H9 (cell line): ENCODE measurements around the gene TACR1. TPM values are rescaled to one million over a fixed set of nuclear protein-coding genes. Genes with fewer than 3 reads are reported as not detected.

ENCODE experiments used
- DNase-seq: peaks from one replicate; pipeline ENCODE4 v3.0.0-alpha.2; 2017
- H2AFZ ChIP-seq: one replicate; pipeline ENCODE4 v1.6.1; 2013; ENCODE audit warnings: mild to moderate bottlenecking, low read length, control low read depth, moderate library complexity
- H2AK5ac ChIP-seq: 2 replicates; pipeline ENCODE4 v1.6.1; 2013; ENCODE audit warnings: low read length, control low read depth, mixed read lengths; ENCODE audit not compliant: insufficient read length
- H2BK120ac ChIP-seq: one replicate; pipeline ENCODE4 v1.6.1; 2013; ENCODE audit warnings: low read depth, mild to moderate bottlenecking, low read length, control low read depth, inconsistent platforms; ENCODE audit not compliant: poor library complexity, severe bottlenecking
- H2BK12ac ChIP-seq: 2 replicates; pipeline ENCODE4 v1.6.1; 2013; ENCODE audit warnings: low read length, control low read depth, mixed read lengths, low read depth; ENCODE audit not compliant: insufficient read length
- H2BK15ac ChIP-seq: 2 replicates; pipeline ENCODE4 v1.6.1; 2013; ENCODE audit warnings: low read depth, low read length, control low read depth
- H2BK20ac ChIP-seq: one replicate; pipeline ENCODE4 v1.6.1; 2013; ENCODE audit warnings: low read depth, mild to moderate bottlenecking, low read length, control low read depth, inconsistent platforms; ENCODE audit not compliant: poor library complexity, severe bottlenecking
- H2BK5ac ChIP-seq: 2 replicates; pipeline ENCODE4 v1.6.1; 2013; ENCODE audit warnings: low read length, control low read depth, mixed read lengths; ENCODE audit not compliant: insufficient read length
- H3K14ac ChIP-seq: 2 replicates; pipeline ENCODE4 v1.6.1; 2013; ENCODE audit warnings: low read length, control low read depth; ENCODE audit not compliant: insufficient read depth
- H3K18ac ChIP-seq: 2 replicates; pipeline ENCODE4 v1.6.1; 2013; ENCODE audit warnings: low read depth, mild to moderate bottlenecking, mixed read lengths, low read length, control low read depth; ENCODE audit not compliant: insufficient read length
- H3K23ac ChIP-seq: 2 replicates; pipeline ENCODE4 v1.6.1; 2013; ENCODE audit warnings: low read length, control low read depth, mixed read lengths, low read depth; ENCODE audit not compliant: insufficient read length
- H3K23me2 ChIP-seq: 2 replicates; pipeline ENCODE4 v1.6.1; 2013; ENCODE audit warnings: low read depth, mild to moderate bottlenecking, mixed read lengths, low read length, control low read depth; ENCODE audit not compliant: insufficient read length, poor library complexity, severe bottlenecking
- H3K27ac ChIP-seq: 2 replicates; pipeline ENCODE4 v1.5.1; 2013; ENCODE audit warnings: low read length, control low read depth, mixed read lengths, low read depth; ENCODE audit not compliant: insufficient read length
- H3K27me3 ChIP-seq: 2 replicates; pipeline ENCODE4 v1.6.1; 2013; ENCODE audit warnings: low read length, control low read depth, inconsistent platforms; ENCODE audit not compliant: insufficient read depth
- H3K4ac ChIP-seq: 2 replicates; pipeline ENCODE4 v1.6.1; 2013; ENCODE audit warnings: low read depth, mild to moderate bottlenecking, control low read depth, inconsistent platforms, low read length, moderate library complexity
- H3K4me1 ChIP-seq: 2 replicates; pipeline ENCODE4 v1.6.1; 2013; ENCODE audit warnings: low read length, control low read depth, inconsistent platforms; ENCODE audit not compliant: insufficient read depth
- H3K4me2 ChIP-seq: 2 replicates; pipeline ENCODE4 v1.6.1; 2013; ENCODE audit warnings: low read length, control low read depth, mixed read lengths; ENCODE audit not compliant: insufficient read length, insufficient read depth
- H3K56ac ChIP-seq: 2 replicates; pipeline ENCODE4 v1.6.1; 2013; ENCODE audit warnings: low read depth, mild to moderate bottlenecking, mixed read lengths, low read length, control low read depth; ENCODE audit not compliant: insufficient read length
- H3K79me1 ChIP-seq: 2 replicates; pipeline ENCODE4 v1.6.1; 2013; ENCODE audit warnings: low read depth, mild to moderate bottlenecking, moderate library complexity, low read length, control low read depth, inconsistent platforms; ENCODE audit not compliant: insufficient read depth, poor library complexity, severe bottlenecking
- H3K79me2 ChIP-seq: 2 replicates; pipeline ENCODE4 v1.6.1; 2013; ENCODE audit warnings: low read length, control low read depth, inconsistent platforms; ENCODE audit not compliant: insufficient read depth
- H3K9ac ChIP-seq: 2 replicates; pipeline ENCODE4 v1.6.1; 2013; ENCODE audit warnings: low read length, control low read depth, mixed read lengths; ENCODE audit not compliant: insufficient read length; ENCODE audit errors: extremely low read depth
- H3K9me3 ChIP-seq: one replicate; pipeline ENCODE4 v1.6.1; 2013; ENCODE audit warnings: low read depth, low read length, inconsistent platforms; ENCODE audit not compliant: control insufficient read depth
- H3T11ph ChIP-seq: one replicate; pipeline ENCODE4 v1.6.1; 2013; ENCODE audit warnings: mild to moderate bottlenecking, low read length, control low read depth, inconsistent platforms
- H4K20me1 ChIP-seq: one replicate; pipeline ENCODE4 v1.6.1; 2013; ENCODE audit not compliant: control insufficient read depth, insufficient read length, insufficient read depth
- H4K5ac ChIP-seq: 2 replicates; pipeline ENCODE4 v1.6.1; 2013; ENCODE audit warnings: low read depth, mild to moderate bottlenecking, mixed read lengths, low read length, control low read depth; ENCODE audit not compliant: insufficient read length
- H4K8ac ChIP-seq: replicated peaks from 2 replicates; pipeline ENCODE4 v1.6.1; 2013; ENCODE audit warnings: low read length, control low read depth, mixed read lengths, low read depth; ENCODE audit not compliant: insufficient read length
- H4K91ac ChIP-seq: 2 replicates; pipeline ENCODE4 v1.6.1; 2013; ENCODE audit warnings: low read depth, mild to moderate bottlenecking, moderate library complexity, mixed read lengths, low read length, control low read depth; ENCODE audit not compliant: insufficient read length
- H3K27ac Mint-ChIP-seq, 3 experiments: 2 replicates in 2 of 3; 3 replicates in 1 of 3; pipeline ENCODE4 v1.8.0; 2020 to 2021; ENCODE audit warnings: mixed read lengths in 3 of 3, mild to moderate bottlenecking in 1 of 3, moderate library complexity in 1 of 3
- H3K27me3 Mint-ChIP-seq: 2 replicates; pipeline ENCODE4 v1.8.0; 2021; ENCODE audit warnings: low read depth, mild to moderate bottlenecking, moderate library complexity, mixed read lengths
- H3K36me3 Mint-ChIP-seq, 3 experiments: 2 replicates in 2 of 3; 3 replicates in 1 of 3; pipeline ENCODE4 v1.8.0; 2020 to 2021; ENCODE audit warnings: low read depth in 3 of 3, mixed read lengths in 3 of 3; ENCODE audit not compliant: insufficient read depth in 1 of 3
- H3K4me1 Mint-ChIP-seq, 2 experiments: 2 replicates each; pipeline ENCODE4 v1.8.0; 2020; ENCODE audit warnings: mixed read lengths in 2 of 2
- H3K4me3 Mint-ChIP-seq, 2 experiments: 2 replicates in 1 of 2; 3 replicates in 1 of 2; pipeline ENCODE4 v1.8.0; 2020 to 2021; ENCODE audit warnings: mild to moderate bottlenecking in 2 of 2, mixed read lengths in 2 of 2, moderate library complexity in 1 of 2
- H3K9me3 Mint-ChIP-seq, 2 experiments: 2 replicates in 1 of 2; 3 replicates in 1 of 2; pipeline ENCODE4 v1.8.0; 2020; ENCODE audit warnings: mild to moderate bottlenecking in 2 of 2, mixed read lengths in 2 of 2, moderate library complexity in 1 of 2
- CTCF ChIP-seq: fragments of 200-600 bp; sonication (generic); conservative IDR thresholded peaks from 3 replicates; pipeline ENCODE4 v1.8.0; 2021; ENCODE audit warnings: antibody characterized with exemption, mild to moderate bottlenecking
- WGBS: extraction: QIAGEN DNeasy Blood & Tissue Kit; methylation state at CpG from one replicate; pipeline ENCODE4 v1.1.7; 2013; ENCODE audit warnings: missing lambda C conversion rate, low lambda C conversion rate, mixed read lengths; ENCODE audit not compliant: insufficient read length; ENCODE audit errors: extremely low coverage; 5-methylcytosine and 5-hydroxymethylcytosine counted together
- total RNA-seq: library from RNA; stranded (reverse); gene quantifications from 2 replicates; pipeline ENCODE4 v1.2.1, GENCODE V29; 2021

Gene TACR1
- total RNA-seq, 1 experiment from 2014 or later = 1.4 TPM

GRCh38 chr2:75237296-75237695, 38.0 kb upstream of the TACR1 start:
- Histone ChIP-seq H3T11ph (no peak overlapping the region), H4K8ac (no peak overlapping the region), H3K56ac (no peak overlapping the region), H3K4ac (no peak overlapping the region), H4K5ac (no peak overlapping the region), H4K20me1 (no peaks in the 10 kb centered on the region), H2BK12ac (no peak overlapping the region), H3K23ac (no peak overlapping the region), H3K27me3 (no peaks in the 10 kb centered on the region), H3K4me1 (no peaks in the 10 kb centered on the region), H3K18ac (no peak overlapping the region), H2BK120ac (no peak overlapping the region), H3K4me2 (no peak overlapping the region), H4K91ac (no peak overlapping the region), H3K79me2 (no peaks in the 10 kb centered on the region), H2BK15ac (no peak overlapping the region), H3K79me1 (no peaks in the 10 kb centered on the region), H3K23me2 (no peaks in the 10 kb centered on the region), H2BK5ac (no peak overlapping the region), H2AFZ (no peak overlapping the region), H2BK20ac (no peak overlapping the region), H3K9me3 (no peaks in the 10 kb centered on the region), H3K14ac (no peak overlapping the region), H3K27ac (no peak overlapping the region), H3K9ac (no peak overlapping the region), H2AK5ac (no peak overlapping the region)
- no peak for DNase-seq
- Mint-ChIP-seq H3K4me1 (no peaks in the 10 kb centered on the region; a peak in 1 of 4 replicates), H3K36me3 (peaks cover 2 to 10% (median 6%) of the 10 kb centered on the region in 3 experiments; a peak in 6 of 7 replicates), H3K27me3 (no peaks in the 10 kb centered on the region; the same call in 1 of the 2 replicates), H3K9me3 (peaks cover 10 to 11% of the 10 kb centered on the region in 2 experiments), H3K4me3 (no peak overlapping the region), H3K27ac (no peak overlapping the region; a peak in 1 of 7 replicates)
- no peak for TF ChIP-seq CTCF
- no CpG with 5 or more reads among the region's 1 CpG for WGBS
